ENCODE data around the gene STYXL1.
A peak's percentile ranks its signal among the peaks of the same experiment; 100 is the strongest.

STYXL1 gene

GRCh38 chr7:75967055-75967454 is 80.7 kb downstream of the STYXL1 start:
- Histone ChIP-seq H2AFZ (ENCODE audit: low read depth) (no peak overlapping the region), H3K27ac (no peak overlapping the region), H3K4me1 (ENCODE audit: low read depth, poor library complexity, severe bottlenecking) (peaks cover 28% of the 10 kb centered on the region), H3K4me2 (no peak overlapping the region), H3K9ac (no peak overlapping the region), H3K36me3 (ENCODE audit: insufficient read depth) (no peaks in the 10 kb centered on the region), H3K79me2 (ENCODE audit: insufficient read depth, low read depth) (no peaks in the 10 kb centered on the region; the same call in 1 of the 2 replicates), H3K27me3 (ENCODE audit: insufficient read depth, low read depth) (no peaks in the 10 kb centered on the region), H3K4me3 (IDR thresholded peaks at IDR 0.05; ENCODE audit: insufficient read depth, low read depth, low read length) (no peak overlapping the region), H4K20me1 (ENCODE audit: insufficient read depth) (no peaks in the 10 kb centered on the region)
- no peak for TF ChIP-seq CTCF (conservative IDR thresholded peaks at IDR 0.05; ENCODE audit: low read depth, low read length)

- no peak overlapping the region for H3K4me3 ChIP-seq (IDR thresholded peaks at IDR 0.05; ENCODE audit: insufficient read depth, low read depth, low read length)
- no peak for TF ChIP-seq CTCF (conservative IDR thresholded peaks at IDR 0.05; ENCODE audit: low read depth, low read length)
- no peak overlapping the region for H2AFZ ChIP-seq (ENCODE audit: low read depth)
- H3K36me3 ChIP-seq (ENCODE audit: insufficient read depth), result no peaks in the 10 kb centered on the region
- peaks cover 28% of the 10 kb centered on the region for H3K4me1 ChIP-seq (ENCODE audit: low read depth, poor library complexity, severe bottlenecking)
- no peaks in the 10 kb centered on the region for H3K27me3 ChIP-seq (ENCODE audit: insufficient read depth, low read depth)
- H4K20me1 ChIP-seq (ENCODE audit: insufficient read depth), result no peaks in the 10 kb centered on the region
- peak overlapping the region; percentile 26; the same call in 1 of the 2 replicates for H3K27ac ChIP-seq
- no peak overlapping the region for H3K9ac ChIP-seq
- peak overlapping the region; percentile 55 for H3K4me2 ChIP-seq
- H3K79me2 ChIP-seq (ENCODE audit: insufficient read depth, low read depth), result no peaks in the 10 kb centered on the region; the same call in 1 of the 2 replicates
These were observed 81.4 kb downstream of the STYXL1 start for GRCh38 chr7:75966190-75966961.

GRCh38 chr7:75965617-75966016 is 82.2 kb downstream of the STYXL1 start:
- peak overlapping the region; percentile 26; the same call in 1 of the 2 replicates for H3K27ac ChIP-seq
- no peaks in the 10 kb centered on the region for H3K36me3 ChIP-seq (ENCODE audit: insufficient read depth)
- peak overlapping the region; percentile 55 for H3K4me2 ChIP-seq
- no peaks in the 10 kb centered on the region; the same call in 1 of the 2 replicates for H3K79me2 ChIP-seq (ENCODE audit: insufficient read depth, low read depth)
- H3K4me1 ChIP-seq (ENCODE audit: low read depth, poor library complexity, severe bottlenecking), result peaks cover 28% of the 10 kb centered on the region
- no peak overlapping the region for H2AFZ ChIP-seq (ENCODE audit: low read depth)
- no peaks in the 10 kb centered on the region for H3K27me3 ChIP-seq (ENCODE audit: insufficient read depth, low read depth)
- H3K9ac ChIP-seq, result no peak overlapping the region
- H4K20me1 ChIP-seq (ENCODE audit: insufficient read depth), result no peaks in the 10 kb centered on the region
- no peak for TF ChIP-seq CTCF (conservative IDR thresholded peaks at IDR 0.05; ENCODE audit: low read depth, low read length)
- H3K4me3 ChIP-seq (IDR thresholded peaks at IDR 0.05; ENCODE audit: insufficient read depth, low read depth, low read length), result no peak overlapping the region

- Histone ChIP-seq H3K36me3 (ENCODE audit: insufficient read depth) (no peaks in the 10 kb centered on the region), H2AFZ (ENCODE audit: low read depth) (no peak overlapping the region), H3K4me1 (ENCODE audit: low read depth, poor library complexity, severe bottlenecking) (peaks cover 28% of the 10 kb centered on the region), H3K27ac (no peak overlapping the region), H3K4me2 (no peak overlapping the region), H3K27me3 (ENCODE audit: insufficient read depth, low read depth) (no peaks in the 10 kb centered on the region), H3K9ac (no peak overlapping the region), H3K79me2 (ENCODE audit: insufficient read depth, low read depth) (no peaks in the 10 kb centered on the region; the same call in 1 of the 2 replicates), H4K20me1 (ENCODE audit: insufficient read depth) (no peaks in the 10 kb centered on the region), H3K4me3 (IDR thresholded peaks at IDR 0.05; ENCODE audit: insufficient read depth, low read depth, low read length) (no peak overlapping the region)
- no peak for TF ChIP-seq CTCF (conservative IDR thresholded peaks at IDR 0.05; ENCODE audit: low read depth, low read length)
These were observed 84.3 kb downstream of the STYXL1 start for GRCh38 chr7:75963381-75963995.

All from KMS-11 (cell line).